Breast epithelium (tissue), 3 donors: Measurements from ENCODE around the gene ALOX5AP.

Experiments
- POLR2A ChIP-seq: fragments of 450-650 bp; IDR thresholded peaks from one replicate; pipeline ENCODE4 v1.6.1; 2016; ENCODE audit warnings: antibody characterized with exemption, mild to moderate bottlenecking, moderate library complexity
- POLR2AphosphoS5 ChIP-seq, 3 donors: sonication (generic); formaldehyde crosslinking; IDR thresholded peaks; one replicate each; pipeline ENCODE4 v1.6.1; 2017; ENCODE audit warnings: antibody characterized with exemption in 3 of 3
- TF ChIP-seq, protein P1 (sequence below), 3 donors: fragments of 450-650 bp; IDR thresholded peaks; one replicate each; pipeline ENCODE4 v1.5.1; 2016 to 2017; ENCODE audit warnings: antibody characterized with exemption in 3 of 3, mild to moderate bottlenecking in 3 of 3, moderate library complexity in 3 of 3

DNA sequence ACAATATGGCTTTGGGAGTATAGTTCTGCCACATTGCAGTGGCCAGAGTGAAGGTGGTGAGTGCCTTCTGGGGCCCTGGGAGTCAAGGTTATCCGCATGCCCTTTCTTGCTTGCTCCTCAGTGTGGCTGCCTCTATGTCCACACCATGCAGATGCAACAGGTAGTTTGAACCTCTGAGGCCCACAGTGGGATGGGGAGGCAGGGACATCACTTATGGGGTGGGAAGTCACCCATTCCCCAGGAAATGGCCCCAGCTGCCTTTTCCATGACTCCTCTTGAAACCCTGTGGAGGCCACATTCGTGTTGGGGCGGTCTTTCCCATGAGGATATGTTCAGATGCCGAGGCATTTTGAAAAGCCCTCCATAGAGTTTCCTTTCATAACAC, 20.0 kb upstream of the ALOX5AP start:
- TF ChIP-seq, protein P1, sequence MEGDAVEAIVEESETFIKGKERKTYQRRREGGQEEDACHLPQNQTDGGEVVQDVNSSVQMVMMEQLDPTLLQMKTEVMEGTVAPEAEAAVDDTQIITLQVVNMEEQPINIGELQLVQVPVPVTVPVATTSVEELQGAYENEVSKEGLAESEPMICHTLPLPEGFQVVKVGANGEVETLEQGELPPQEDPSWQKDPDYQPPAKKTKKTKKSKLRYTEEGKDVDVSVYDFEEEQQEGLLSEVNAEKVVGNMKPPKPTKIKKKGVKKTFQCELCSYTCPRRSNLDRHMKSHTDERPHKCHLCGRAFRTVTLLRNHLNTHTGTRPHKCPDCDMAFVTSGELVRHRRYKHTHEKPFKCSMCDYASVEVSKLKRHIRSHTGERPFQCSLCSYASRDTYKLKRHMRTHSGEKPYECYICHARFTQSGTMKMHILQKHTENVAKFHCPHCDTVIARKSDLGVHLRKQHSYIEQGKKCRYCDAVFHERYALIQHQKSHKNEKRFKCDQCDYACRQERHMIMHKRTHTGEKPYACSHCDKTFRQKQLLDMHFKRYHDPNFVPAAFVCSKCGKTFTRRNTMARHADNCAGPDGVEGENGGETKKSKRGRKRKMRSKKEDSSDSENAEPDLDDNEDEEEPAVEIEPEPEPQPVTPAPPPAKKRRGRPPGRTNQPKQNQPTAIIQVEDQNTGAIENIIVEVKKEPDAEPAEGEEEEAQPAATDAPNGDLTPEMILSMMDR (IDR thresholded peaks at IDR 0.05): no peak
- no peak for TF ChIP-seq POLR2AphosphoS5 (IDR thresholded peaks at IDR 0.05)
- TF ChIP-seq POLR2A: no peak
